Fibroblast of skin of left quadriceps (primary cell): ENCODE data around the gene SPACA1.
"Not testable (repeated sequence)": the region's sequence is repeated elsewhere in the genome, so short reads cannot be mapped to it uniquely, and the experiment has no call there.

Experiments used
- DNase-seq, 2 experiments: peaks; one replicate each; pipeline ENCODE4 v3.0.0-alpha.2; 2013; ENCODE audit warnings: low read depth in 2 of 2

Gene SPACA1, protein sequence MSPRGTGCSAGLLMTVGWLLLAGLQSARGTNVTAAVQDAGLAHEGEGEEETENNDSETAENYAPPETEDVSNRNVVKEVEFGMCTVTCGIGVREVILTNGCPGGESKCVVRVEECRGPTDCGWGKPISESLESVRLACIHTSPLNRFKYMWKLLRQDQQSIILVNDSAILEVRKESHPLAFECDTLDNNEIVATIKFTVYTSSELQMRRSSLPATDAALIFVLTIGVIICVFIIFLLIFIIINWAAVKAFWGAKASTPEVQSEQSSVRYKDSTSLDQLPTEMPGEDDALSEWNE

DNA sequence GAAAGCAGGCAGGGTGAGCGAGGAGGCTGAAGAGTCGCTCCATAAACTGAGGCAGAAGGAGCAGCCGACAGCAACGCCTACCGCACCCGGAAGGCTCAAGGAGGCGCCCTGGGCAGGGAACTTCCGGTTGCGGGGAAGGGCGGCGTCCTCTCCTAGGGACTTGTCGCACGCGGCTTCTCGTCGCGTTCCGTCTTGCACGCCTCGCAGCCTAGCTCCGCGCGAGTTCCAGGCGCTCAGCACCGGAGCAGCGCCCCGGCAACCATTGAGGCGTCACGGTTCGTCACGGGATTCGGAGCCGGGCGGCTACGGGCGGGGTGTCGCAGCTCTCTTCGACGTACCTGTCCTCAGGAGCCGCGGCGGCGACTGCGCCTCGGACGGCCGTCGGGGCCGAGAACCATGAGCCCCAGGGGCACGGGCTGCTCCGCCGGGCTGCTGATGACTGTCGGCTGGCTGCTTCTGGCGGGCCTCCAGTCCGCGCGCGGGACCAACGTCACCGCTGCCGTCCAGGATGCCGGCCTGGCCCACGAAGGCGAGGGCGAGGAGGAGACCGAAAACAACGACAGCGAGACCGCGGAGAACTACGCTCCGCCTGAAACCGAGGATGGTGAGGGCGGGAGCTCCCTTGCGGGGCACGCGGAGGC is at the start of gene SPACA1:
Gene SPACA1, plus strand, starts transcription at position 332 of the 641 bp plus-strand sequence. Its CDS starts 65 bp downstream, at position 397.
- no peak for DNase-seq

DNA sequence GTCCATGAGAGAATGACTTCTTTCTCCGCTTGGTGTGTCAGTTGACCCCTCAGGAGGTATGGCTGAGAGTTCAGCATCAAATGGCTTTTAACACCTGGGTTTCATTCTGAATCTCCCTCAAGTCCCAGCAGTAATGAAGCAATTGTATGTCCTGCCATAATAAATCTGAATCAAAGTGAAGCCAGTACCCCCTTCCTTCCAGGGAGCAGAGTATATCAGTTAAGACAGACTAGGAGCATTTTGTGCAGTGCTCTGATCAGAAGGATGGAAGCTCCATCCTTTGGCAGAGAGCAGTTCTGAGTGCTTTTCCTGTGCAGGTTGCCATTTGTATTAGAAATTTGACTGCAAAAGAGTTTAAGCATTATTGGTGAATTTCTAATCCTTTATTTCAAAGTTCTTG is 46.9 kb upstream of the SPACA1 start:
- DNase-seq: no peak

DNA sequence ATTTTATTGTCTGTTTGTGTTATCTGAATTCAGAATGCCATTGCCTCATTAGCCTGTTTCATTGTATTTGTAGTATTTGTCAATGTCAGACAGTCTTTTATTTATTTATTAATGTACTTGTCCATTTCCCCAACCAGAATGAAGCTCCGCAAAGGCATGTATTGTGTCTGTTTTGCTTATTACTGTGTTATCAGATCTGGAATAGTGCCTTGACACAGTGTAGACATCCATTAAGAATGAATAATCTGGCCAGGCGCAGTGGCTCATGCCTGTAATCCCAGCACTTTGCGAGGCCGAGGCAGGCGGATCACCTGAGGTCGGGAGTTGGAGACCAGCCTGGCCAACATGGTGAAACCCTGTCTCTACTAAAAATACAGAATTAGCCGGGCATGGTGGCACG is 46.4 kb upstream of the SPACA1 start:
- DNase-seq: not testable (repeated sequence)

DNA sequence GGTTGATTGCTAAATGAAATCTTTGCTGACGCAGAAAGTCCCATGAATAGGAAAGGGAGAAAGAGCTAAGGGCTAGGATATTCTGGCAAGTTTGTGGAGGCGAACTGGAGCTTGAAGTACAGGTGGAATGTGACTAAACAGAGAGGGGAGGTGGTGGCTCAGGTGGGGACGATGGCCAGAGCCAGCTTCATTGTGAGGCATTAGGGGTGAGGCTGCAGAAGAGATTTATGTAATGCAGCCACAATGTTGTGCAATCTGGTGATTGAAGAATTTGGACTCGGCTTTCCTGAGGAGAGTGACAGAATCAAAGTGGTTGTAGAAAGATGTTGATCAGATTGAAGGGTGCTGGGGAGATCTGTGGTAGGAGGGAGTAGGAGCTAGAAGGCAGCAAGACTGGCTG is 42.9 kb upstream of the SPACA1 start:
- DNase-seq: no peak

DNA sequence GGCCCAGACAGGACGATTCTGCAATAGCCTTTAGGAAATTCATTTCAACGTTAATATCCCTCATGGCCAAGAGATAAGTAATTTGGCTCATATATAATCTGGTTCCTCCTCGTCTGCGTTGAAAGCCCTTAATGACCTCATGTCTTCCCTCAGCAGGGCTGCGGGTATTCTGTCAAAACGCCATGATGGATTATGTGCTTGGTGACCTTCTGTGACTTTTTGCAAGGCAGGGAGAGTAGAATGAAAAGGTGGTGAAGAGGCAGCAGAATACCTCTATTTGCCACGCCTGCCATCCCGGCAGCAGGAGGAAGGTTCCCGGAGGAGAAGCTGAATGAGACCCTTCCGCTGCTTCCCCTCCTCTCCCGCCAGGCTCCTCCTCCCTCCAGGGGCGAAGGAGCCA is 41.1 kb upstream of the SPACA1 start:
- DNase-seq: no peak

DNA sequence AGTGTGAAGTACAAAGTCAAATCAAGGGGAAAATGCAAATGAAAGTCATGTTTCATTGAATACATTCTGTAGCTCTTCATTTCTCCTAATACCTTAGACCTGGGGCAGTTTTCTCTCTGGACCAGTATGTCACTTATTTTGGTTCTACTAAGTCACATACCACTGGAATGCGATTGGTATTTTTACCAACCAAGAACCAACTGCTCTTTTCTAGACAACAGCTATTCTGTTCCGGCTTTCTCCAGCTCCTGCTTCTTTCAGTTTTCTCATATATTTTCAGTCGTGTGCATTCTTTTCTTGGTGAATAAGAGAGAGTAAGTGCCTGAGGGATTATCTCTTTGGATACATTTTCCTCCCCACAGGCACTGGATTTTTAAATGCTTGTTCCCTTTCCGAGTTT is 39.2 kb upstream of the SPACA1 start:
- DNase-seq: no peak

DNA sequence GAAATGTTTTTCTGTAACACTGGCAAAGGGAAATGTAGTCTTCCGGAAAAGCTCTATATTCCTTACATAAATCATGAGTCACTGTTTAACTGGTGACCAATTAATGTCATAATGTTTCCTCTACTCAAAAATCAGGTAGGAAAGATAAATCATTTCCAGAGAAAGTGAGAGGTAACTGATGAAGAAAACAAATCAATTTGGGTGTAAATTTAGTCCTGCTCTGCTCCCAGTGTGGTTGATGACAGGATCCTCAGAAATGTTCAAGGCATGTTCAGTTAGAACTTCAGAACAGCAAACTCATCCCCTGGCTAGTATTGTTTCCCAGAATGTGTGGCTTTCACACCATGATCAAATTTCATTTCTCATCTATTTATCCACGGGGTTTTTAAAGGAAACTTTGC is 38.8 kb upstream of the SPACA1 start:
- no peak for DNase-seq

DNA sequence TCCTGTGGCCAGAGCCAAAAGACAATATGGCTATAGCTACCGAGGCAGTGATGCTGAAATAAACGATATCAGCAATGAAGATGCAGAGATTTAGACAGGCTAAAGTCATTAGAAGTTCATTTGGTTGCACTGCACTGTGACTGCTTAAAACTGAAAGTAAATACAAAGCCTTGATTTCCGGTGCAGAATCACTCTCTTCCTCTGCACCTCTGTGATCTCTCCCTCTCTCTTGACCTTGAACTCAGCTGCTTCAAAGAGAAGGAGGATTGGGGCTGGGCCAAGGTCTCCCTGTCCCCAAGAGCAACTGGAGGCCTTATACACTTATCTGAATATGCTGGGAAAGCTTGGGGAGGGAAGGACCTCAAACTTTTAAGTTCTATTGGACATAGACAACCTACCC is 34.6 kb upstream of the SPACA1 start:
- DNase-seq: no peak

DNA sequence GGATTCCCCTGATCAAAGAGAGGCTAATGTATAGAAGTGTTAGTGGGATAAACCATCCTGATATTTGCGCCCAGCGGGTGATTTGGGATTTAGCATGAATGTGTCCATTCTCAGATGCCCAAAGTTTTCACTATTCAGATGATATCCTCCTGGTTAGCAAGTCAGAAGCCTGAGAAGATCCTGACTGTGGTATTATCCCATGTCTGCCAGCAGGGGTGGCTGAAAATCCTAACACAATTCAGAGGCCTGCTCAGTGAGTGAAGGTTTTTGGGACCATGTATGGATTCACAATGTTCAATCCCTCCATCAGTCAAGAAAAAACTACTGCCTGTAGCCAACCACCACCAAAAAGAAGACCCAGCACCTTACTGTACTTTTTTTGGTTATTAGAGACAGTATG is 34.1 kb upstream of the SPACA1 start:
- no peak for DNase-seq

DNA sequence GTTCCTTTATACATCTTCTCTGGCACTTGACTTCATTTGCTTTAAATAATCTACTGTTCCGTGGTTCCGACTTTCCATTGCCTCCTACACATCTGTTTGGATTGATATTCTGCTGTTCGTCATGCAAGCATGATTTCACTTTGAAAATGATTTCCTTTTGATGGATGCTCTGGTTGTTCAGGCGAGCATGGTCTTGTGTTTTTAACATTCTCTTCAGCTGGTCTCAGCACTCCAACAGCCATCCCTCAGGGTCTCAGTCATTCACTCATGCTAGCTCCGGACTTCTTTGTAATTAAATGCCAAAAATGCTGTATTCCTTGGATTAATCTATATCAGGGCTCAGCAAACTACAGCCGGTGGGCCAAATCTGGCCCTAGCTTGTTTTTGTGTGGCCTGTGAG is 27.2 kb upstream of the SPACA1 start:
- DNase-seq: no peak

DNA sequence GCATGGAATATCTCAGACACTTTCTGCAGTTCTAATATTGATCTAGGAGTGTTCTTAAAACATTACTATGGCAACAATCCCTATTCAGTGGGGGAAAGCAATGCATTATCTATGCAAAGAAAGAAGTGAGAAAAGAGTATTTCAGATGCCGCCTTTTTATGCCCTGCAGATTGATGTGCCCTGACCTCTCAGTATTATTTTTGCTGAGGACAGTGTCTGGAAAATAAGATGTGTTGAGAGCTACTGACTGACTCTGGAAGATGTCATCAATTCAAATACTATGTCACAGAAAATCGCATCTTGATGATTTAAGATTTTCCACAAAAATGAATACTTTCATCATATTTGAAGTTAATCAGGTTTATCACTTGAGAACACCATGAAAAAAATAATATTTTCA is 22.9 kb upstream of the SPACA1 start:
- no peak for DNase-seq

DNA sequence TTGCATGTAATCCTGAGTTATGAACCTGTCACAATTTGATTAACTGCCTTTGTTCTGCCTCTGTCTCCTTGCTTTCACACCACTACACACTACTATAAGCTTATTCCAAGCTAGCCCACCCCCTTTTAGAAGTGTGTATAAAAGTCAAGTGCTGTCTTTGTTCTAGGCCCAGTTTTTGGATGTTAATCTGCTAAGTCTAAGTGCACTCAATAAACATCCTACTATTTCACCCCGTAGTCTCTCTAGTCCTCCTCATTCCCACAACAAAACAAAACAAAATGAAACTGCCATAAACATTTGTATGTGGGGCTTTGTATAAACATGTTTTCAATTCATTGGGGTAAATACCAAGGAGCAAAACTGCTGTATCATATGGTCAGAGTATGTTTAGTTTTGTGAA is 16.1 kb upstream of the SPACA1 start:
- no peak for DNase-seq

DNA sequence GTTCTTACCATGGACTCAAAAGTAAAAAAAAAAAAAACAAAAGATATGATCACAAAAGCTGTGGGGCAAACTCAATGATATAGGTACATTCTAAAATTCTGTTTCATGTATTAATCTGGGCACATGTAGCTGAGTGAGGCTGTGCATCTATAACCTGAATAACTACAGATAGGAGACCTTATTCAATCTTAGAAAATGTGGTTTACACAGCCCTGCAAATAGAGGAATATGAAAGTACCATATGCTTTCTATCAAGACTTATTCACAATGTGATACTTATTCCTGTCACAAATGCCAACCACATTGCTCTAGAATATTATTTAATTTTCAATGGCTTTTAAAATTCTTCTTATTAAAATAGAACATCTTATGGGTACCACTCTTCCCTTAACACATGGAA is 3.1 kb upstream of the SPACA1 start:
- DNase-seq: no peak

DNA sequence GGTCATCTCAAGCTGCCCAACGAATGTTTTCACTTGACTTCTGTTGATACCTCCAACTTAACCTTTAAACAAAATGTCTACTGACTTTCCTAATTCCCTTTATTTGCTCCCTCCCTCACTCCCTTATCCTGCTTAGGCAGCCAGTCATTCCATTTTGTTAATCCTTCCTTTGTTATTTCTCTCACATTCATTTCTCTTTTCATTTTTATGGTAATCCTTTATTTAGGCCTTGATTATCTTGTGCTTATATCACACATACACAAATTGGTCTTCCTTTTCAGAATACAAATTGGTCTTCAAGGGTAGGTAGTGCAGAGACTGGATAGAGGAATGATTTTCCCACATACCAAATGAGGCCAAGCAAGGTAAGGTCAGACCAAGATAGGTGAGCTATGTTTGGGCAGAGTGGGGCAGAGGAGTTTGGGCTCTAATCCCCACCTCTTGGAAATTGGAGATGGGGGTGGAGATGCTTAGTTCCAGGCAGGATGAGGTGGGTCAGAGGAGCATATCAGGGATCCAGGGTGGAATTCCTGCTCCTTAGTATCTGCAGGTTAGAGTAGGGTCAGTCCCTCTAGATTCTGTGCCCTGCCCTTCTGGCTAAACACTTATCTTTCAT is 2.0 kb upstream of the SPACA1 start:
- no peak for DNase-seq

DNA sequence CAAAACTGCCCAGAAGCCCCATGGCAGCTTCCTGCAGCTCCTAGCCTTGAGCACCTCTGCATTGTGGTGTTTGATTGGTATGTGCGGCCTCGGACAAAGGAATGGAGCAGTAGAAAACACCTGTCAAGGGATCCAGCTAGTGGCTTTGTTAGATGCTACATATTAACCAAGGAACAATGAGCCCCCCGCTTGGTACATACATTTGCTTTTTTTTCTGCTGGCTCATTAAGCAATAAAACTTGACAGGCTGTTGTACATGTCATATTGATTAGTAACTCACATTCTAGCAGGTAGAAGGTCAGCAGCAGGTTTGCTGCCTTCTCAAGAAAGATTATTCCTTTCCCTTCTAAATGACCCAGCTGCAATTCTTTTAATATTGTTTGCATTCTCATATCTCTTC is 937 bp downstream of the SPACA1 start:
- DNase-seq: no peak

DNA sequence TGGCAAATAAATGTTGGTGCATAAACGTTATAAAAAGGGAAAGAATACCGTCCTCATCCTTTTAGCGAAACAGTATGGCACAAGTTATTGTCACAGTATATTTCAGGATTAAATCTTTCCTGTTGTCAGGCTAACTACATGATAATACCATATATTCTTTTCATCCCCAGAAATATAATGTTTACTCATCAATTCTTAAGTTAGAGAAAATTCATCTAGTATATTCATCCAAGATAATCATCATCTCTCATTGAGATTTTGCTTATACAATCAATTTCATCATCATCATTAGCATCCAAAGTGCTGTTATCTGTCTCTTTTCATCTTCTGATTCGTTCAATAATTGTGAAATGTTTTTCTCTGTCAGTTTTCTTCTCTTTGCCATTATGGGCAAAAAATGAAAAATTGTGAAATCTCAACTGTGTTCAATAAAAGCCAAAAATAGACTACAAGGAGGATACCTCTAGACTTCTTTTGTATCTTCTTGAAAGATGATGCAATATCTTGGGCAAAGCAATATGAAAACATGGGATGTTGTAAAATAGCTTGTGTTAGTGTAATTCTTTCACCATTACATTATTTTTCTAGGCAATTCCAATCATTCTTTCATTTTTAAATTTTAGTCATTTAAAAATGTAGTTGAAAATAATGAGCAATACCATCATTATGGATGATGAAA is 2.6 kb downstream of the SPACA1 start:
- no peak for DNase-seq

DNA sequence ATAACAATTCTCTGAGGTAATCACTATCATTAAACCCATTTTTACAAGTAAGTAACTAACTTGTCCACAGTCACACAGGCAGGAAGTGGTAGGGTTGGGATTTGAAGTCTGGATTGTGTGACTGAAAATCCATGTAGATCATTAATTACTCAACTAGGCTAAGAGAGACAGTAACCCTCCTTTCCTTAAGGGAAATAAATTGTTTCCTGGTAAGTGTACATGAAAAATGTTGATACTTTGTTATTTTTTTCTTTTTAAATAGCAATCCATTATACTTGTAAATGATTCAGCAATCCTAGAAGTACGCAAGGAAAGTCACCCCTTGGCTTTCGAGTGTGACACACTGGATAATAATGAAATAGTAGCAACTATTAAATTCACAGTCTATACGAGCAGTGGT is 11.6 kb downstream of the SPACA1 start:
- DNase-seq: no peak

DNA sequence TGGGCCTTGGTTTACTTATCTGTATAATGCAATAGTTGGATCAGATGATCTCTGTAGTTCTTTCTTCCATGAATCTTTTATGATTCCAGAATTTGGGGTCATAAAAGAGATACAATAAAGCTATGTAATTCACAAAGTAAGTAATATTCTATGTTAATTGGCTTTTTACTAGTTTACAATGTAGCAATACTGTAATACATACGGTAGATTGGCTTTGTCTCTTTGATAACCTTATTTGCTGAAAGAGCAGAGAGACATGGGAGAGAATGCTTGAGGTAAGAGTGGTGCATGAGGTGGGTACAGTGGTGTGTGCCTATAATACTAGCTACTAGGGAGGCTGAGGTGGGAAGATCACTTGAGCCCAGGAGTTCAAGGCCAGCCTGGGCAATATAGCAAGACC is 14.7 kb downstream of the SPACA1 start:
- DNase-seq: no peak

DNA sequence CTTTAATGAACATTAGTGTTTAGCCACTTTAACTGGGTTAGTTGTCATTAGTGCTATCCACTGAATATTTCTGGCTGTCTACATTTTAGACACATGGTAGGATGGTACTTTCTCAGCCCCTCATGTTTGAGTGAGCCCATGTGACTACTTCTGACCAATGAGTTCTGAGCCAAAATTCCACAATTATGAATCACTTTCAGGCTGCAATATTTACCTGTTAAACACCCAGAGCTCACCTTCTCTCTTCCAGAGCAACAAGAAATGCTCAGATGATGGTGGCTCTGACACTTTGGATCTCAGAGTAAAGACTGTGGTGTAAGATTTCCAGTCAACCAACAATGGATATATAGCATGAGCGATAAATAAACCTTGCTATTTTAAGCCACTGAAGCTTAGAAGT is 24.8 kb downstream of the SPACA1 start:
- DNase-seq: no peak

DNA sequence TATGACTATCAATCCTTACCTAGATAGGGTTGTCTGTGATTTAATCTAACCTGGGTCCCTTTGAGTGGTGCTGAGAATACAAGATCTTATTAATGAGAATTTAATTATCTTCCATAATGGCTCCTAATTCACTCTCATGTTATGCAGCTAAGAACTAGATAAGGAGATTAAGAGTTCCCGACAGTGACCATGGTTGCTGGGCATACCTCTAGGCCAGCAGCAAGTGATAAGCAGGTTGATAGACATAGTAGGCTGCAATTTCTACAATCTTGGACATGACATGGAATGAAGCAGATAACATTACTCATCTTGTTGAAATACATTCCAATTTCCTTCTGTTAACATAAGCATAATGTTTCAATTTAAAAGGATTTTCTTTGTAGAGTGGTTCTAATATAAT is 27.1 kb downstream of the SPACA1 start:
- no peak for DNase-seq

DNA sequence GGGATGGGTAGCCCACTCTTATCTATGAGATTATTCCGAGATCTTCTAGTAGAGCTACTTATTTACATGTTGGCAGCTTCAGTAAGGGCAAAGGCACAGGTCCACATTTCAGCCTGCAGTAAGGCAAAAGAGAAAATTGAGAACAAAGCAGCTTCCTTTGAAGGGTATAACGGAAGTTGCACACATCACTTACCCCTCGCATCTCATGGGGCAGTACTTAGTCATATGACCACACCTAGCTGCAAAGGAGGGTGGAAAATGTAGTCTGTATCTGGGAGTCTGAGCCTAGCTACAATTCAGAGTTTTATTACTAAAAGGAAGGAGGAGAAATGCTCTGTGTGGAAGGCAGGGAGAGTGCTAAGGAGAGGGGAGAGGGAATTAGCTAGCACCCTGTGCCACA is 29.7 kb downstream of the SPACA1 start:
- no peak for DNase-seq

DNA sequence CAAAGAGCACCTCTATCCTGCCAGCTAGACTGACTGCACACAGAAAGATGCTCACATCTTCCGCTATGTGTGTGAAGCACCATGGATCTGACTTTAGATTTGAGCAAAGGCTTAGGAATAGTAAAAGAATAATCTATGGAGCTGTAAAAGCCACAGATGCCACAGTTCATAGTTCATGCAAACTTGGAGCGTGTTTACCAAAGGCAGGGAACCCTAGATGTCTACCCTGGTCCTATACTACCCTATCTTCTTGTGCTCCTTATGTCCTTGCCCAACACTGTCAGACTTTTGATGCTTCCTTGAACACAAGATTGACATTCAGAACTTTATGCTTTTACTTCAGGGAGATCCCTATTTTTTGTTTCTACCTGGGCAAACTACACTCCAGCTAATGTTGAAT is 39.2 kb downstream of the SPACA1 start:
- no peak for DNase-seq

DNA sequence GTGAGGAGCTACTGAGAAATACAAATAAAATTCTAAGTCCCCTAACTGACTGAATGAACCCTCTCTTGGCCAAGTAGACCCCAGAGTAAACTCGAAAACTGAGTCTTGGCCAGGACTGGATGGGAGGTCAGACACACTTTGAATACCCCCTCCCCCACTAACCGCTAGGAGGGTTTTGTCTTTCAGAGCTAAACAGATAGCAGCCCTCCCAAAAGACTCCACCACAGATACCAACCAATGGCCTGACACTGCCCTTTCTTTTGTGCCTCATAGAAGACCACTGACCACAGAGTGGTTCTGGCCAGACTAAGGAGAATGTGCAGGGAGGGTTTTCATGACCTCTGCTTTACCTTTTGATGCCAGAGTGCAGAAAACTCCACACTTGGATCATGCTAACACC is 42.1 kb downstream of the SPACA1 start:
- no peak for DNase-seq
